IMR-90 (cell line): ENCODE data around the gene ACSS3.
"Not testable (repeated sequence)": the region's sequence is repeated elsewhere in the genome, so short reads cannot be mapped to it uniquely, and the experiment has no call there.

ENCODE experiments used
- CEBPB ChIP-seq: IDR thresholded peaks from 2 replicates; pipeline ENCODE4 v1.6.1; 2012; ENCODE audit warnings: low read depth, low read length, improper control_type of control experiment
- CHD1 ChIP-seq: IDR thresholded peaks from 2 replicates; pipeline ENCODE4 v1.6.1; 2012; ENCODE audit warnings: low read depth, low read length, improper control_type of control experiment
- CTCF ChIP-seq: conservative IDR thresholded peaks from 2 replicates; pipeline ENCODE4 v1.5.1; 2012; ENCODE audit warnings: mild to moderate bottlenecking, low read depth, low read length, improper control_type of control experiment
- MAZ ChIP-seq: IDR thresholded peaks from 2 replicates; pipeline ENCODE4 v1.6.1; 2012; ENCODE audit warnings: low read depth, mild to moderate bottlenecking, low read length, improper control_type of control experiment, moderate library complexity, borderline replicate concordance
- MXI1 ChIP-seq: IDR thresholded peaks from 2 replicates; pipeline ENCODE4 v1.6.1; 2012; ENCODE audit warnings: low read depth, mild to moderate bottlenecking, low read length, moderate library complexity, borderline replicate concordance
- POLR2A ChIP-seq: IDR thresholded peaks from 2 replicates; pipeline ENCODE4 v1.6.1; 2012; ENCODE audit warnings: mild to moderate bottlenecking, low read depth, low read length
- RAD21 ChIP-seq: IDR thresholded peaks from 2 replicates; pipeline ENCODE4 v1.6.1; 2012; ENCODE audit warnings: low read length, improper control_type of control experiment
- RCOR1 ChIP-seq: IDR thresholded peaks from 2 replicates; pipeline ENCODE4 v1.6.1; 2012; ENCODE audit warnings: mild to moderate bottlenecking, low read length, improper control_type of control experiment; ENCODE audit not compliant: insufficient replicate concordance
- RFX5 ChIP-seq: IDR thresholded peaks from 2 replicates; pipeline ENCODE4 v1.8.0; 2012; ENCODE audit warnings: low read depth, mild to moderate bottlenecking, low read length, moderate library complexity
- SMC3 ChIP-seq: fragments of 150-350 bp; IDR thresholded peaks from 2 replicates; pipeline ENCODE4 v1.6.1; 2016; ENCODE audit warnings: low read depth, mild to moderate bottlenecking, antibody characterized with exemption, low read length, moderate library complexity
- USF2 ChIP-seq: fragments of 150-350 bp; IDR thresholded peaks from 2 replicates; pipeline ENCODE4 v1.6.1; 2017; ENCODE audit warnings: mild to moderate bottlenecking, antibody characterized with exemption, low read length, low read depth
- TF ChIP-seq, protein P1 (sequence below): fragments of 150-350 bp; IDR thresholded peaks from 2 replicates; pipeline ENCODE4 v1.6.1; 2016; ENCODE audit warnings: low read depth, mild to moderate bottlenecking, low read length, moderate library complexity, borderline replicate concordance

GRCh38 chr12:81209772-81210225 lies 131.9 kb downstream of the ACSS3 start:
- not testable (repeated sequence) for TF ChIP-seq RCOR1, POLR2A, CTCF, CHD1, CEBPB, RFX5, MXI1, USF2, SMC3, RAD21, MAZ
- TF ChIP-seq, protein P1, sequence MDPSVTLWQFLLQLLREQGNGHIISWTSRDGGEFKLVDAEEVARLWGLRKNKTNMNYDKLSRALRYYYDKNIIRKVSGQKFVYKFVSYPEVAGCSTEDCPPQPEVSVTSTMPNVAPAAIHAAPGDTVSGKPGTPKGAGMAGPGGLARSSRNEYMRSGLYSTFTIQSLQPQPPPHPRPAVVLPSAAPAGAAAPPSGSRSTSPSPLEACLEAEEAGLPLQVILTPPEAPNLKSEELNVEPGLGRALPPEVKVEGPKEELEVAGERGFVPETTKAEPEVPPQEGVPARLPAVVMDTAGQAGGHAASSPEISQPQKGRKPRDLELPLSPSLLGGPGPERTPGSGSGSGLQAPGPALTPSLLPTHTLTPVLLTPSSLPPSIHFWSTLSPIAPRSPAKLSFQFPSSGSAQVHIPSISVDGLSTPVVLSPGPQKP = not testable (repeated sequence)
